ENCODE data around the gene MN1.

Gene MN1

DNA sequence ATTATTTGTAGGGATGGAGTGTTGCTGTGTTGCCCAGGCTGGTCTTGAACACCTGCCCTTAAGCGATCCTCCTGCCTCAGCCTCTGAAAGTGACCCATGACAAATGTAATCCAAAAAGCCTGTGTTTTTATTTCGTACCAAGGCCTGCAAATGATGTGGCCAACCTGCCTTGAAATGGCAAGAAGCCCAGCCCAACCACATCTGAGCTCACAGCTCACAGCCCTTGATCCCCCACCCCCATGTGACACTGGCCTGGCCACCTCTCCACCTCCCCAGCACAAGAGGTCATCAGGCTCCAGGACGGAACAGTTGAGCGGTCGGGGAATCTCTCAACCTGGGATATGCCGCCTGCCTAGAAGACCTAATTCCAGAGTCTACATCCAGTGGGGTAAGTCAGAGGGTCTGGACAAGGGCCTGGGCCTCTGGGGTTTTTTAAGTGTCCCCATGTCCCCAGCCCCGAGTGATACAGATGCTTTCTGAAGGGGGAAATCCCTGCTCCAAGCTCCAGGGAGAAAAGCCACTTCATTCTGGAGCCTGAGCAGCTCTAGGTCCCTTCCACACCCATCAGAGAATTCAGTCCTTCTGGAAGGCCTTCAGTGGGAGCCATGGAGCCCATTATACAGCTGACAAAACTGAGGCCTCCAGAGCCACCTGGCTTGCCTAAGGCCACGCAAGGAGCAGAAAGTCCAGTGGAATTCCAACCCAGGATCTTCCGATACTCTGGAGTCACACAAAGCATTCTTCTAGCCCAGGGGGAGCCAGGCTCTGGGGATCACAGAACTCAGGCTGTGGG lies 70.7 kb downstream of the MN1 start:
- no peak for DNase-seq

DNA sequence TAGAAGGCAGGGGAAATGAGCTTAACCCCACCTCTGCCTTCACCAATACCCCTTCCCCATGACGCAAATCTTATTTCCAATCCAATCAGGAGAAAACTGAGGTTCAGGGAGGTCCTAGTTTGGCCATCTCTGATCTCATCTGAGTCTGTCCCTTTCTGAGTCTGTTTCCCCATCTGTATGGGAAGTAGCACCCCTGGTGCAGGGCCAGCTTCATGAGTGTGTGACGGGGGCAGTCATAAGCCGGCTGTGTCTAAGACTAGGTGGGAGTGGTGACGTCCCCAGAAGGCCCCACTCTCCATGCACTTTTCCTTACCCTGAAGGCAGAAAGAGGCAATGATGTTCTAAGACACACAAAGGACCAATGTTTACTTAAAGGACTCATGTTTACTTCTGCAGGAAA lies 72.3 kb downstream of the MN1 start:
- no peak for DNase-seq

DNA sequence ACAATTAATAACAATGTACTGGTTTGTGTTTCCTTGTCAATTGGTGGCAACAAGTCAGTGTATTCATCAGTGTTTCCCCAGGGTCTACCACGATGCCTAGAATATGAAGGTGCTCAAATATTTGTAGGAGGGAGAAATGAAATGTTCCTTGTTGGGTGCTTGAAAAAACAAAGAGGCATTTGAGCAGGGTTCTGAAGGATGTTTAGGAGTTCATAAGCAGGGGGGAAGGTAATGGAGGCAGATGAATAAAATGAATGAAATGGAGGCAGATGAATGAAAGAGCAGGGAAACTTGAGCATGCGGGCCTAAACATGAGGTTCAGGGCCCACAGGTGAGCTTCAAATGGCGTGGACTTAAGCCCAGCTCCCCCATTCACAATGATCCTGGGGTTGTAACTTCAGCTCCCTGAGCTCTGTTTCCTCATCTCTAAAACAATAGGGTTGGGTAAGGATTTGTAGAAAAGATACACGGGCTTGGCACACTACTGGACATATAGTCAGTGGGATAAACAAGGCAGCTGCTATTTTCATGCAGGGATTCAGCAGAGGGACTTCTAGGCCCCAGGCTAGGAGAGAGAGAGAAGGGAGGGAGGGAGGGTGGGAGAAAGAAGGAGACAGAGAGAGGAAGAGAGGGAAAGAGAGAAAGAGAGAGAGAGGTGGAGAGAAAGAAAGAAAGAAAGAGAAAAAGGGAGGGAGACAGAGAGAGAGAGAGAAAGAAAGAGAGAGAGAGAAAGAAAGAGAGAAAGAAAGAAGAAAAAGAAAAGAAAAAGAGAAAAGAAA lies 73.7 kb downstream of the MN1 start:
- no peak for DNase-seq

DNA sequence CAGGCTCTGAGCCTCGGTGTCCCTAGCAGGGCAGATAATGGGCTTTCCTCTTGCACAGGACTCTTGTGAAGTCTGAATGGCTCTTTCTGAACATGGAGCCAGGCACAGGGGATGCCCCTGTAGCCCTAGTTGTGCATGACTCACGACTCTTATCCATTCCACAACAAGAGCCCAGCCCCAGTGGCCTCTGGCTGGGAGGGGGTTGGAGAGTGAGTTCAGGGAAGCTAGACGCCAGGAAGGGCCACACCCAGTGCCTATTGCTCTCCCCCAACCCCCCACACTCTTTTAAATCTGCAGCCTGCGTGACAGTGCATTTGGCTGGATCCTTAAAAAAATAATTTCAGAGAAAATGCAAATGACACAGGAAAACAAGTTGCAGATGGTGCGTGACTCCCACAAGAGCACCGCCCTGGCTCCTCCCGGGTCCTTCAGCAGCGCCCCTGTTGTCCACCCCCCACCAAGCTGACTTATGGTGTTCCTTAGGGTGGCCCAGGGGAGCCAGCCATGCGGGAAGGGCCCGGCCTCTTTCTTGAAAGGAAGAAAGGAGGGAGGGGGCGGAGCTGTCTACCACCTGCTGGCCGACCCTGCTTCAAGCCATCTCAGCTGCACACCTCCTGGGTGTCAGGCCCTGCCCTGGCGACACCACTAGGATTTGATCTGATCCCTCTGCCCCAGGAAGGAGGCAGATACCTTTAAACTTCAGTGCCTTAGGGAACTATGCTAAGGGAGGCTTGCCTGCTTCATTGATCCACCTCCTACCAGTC lies 74.7 kb downstream of the MN1 start:
- DNase-seq: no peak

DNA sequence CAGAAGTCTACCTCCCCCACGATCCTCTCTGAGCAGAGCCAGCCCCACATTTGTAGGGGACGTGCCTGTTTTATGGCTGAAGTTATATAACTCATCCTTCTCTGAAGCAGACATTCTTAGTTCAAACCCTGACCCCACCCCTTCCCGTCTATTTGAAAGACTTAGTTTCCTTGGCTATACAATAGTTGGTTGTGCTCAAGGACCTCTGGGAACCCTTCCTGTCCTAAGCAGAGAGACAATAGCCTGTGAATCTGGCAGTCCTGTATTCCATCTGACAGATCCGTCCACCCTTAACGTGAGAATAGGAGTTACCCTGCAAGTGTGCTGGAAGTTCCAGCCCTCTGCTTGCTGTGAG lies 75.2 kb downstream of the MN1 start:
- DNase-seq: no peak

DNA sequence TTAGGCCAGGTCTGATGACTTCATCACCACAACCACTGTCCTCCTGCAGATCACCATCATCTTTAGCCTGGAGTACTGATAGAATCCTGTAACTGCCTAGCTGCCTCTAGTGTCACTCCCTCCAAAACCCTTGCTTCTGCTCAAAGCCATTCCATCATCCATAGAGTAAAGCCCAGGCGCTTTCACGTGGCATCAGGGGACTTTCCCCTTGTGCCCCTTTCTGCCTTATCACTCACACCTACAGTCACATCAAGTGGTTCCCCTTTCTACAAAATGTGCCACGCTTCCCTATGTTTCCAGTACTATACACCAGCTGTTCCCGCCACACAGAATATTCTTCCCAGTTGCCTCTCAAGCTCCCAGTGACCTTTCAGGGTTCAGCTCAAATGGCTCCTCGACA lies 75.9 kb downstream of the MN1 start:
- DNase-seq: no peak

DNA sequence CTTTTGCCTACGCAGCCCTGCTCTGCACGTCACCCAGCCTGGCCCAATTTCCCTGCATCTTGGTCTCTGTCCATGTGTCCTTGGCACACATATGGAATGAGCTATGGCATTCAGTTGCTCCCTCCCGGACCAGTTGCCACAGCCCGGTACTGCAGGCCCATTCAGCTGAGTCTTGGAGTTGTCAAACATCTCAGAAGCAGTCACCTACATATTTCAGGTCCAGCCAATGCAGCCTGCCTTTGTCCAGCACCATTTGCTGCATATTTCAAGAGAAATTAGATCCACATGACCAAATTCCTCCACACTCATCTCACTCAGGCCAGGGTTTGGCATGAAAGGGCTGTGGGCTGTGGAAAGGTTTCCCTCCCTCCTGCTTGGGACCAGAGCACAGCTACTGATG lies 76.8 kb downstream of the MN1 start:
- no peak for DNase-seq

DNA sequence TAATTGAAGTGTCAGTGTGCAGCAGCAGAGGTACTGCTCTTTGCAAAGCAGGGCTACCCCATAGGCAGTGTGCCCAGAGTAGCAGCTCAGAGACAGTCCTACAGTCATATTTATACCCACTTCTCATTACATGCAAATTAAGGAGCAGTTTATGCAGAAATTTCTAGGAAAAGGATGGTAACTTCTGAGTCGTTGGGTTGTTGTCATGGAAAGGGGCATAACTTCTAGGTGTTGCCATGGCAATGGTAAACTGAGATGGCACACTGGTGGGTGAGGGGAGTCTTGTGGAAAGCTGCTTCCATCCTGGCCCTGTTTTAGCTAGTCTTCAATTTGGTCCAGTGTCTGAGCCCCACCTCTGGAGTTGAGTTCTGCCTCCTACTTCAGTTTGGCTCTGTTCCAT lies 77.4 kb downstream of the MN1 start:
- DNase-seq: no peak

DNA sequence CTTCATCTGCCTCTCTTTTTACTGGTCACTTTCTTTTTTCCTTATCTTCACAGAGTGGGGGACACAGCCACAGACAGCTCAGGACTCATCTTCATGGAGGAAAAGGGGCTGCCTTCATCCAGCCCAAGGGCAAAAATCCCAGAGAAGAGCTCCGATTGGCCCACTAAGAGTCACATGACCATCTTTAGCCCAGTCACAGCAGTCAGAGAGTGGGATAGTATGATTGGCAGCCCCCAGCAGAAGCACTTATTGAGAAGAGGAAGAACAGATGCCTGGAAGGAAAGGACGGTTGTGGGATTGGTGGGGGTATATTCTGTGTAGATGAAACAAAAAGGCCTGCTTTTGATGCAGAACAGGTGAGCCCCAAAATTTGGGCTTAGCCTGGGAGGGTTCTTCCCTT lies 77.8 kb downstream of the MN1 start:
- DNase-seq: no peak

DNA sequence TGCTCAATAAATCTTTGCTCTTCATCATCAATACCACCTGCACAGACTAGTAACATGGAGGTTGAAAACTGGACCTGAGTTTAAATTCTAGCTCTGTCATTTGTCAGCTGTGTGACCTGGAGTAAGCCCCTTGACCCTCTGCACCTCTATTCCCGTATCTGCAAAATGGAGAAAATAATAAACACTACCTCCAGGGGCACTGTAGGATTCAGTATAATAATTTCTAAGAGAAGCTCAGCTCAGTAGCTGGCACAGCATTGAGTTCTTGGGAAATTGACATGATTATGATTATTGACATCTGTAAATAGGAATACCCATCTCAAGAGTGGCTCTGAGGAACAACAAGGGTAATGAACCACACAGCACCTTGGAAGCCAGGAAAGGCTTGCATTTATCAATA lies 78.4 kb downstream of the MN1 start:
- no peak for DNase-seq

DNA sequence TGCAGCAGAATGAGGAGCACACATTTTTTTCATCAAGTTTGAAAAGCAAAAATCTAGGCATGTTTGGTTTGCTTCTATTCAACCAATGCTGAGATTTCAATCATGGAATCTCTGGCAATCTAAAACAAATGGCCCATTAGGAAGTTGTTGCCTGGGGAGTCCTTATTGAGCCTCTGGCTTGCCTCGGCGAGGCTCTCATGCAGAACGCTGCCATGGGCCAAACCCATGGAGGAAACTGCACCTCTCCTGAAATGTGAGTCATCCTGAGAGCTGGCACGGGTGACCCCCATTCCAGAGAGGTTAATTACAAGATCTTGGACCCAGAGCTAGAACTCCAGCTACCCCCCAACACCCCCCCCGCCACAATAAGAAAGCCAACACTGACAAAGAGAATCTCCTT lies 80.7 kb downstream of the MN1 start:
- DNase-seq: no peak

DNA sequence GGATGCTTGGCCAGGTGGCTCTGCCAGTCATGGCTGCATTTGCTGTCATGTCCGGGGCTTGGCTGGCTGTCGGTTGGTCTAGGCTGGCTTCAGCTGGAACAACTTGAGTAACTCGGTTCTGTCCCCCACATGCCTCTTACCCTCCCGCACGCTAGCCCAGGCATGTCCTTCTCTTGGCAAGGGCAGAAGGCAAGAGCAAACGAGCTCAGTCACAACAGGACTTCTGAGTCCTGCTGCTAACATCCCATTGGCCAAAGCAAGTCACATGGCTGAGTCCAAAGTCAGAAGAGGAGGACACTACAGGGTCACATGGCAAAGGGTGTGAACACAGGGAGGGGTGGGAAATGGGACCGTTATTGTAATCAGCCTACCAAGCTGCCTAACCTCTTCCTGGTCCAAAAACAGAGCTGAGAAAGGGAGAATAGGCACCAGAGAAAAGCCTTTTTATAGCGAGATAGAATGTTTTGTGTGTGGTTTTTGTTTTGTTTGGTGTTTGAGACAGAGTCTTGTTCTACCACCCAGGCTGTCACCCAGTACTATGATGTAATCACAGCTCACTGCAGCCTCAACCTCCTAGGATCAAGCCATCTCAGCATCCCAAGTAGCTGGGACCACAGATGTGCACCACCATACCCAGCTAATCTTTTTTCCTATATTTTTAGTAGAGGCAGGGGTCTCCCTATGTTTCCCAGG lies 81.9 kb downstream of the MN1 start:
- no peak for DNase-seq

DNA sequence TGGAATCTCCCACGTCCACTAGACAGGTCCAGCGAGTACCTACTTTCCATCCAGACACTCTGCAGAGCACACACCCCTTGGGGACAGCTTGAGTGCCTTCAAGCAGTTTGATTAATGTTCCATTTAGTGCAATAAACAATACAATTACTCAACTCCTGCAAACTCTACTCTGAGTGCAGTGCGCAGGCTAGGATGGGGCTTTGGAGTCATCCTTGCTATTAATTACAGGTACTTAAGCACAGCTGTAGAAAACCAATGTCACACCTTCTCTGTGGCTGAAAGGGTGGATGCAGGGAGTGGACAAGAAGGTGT lies 82.6 kb downstream of the MN1 start:
- DNase-seq: no peak

DNA sequence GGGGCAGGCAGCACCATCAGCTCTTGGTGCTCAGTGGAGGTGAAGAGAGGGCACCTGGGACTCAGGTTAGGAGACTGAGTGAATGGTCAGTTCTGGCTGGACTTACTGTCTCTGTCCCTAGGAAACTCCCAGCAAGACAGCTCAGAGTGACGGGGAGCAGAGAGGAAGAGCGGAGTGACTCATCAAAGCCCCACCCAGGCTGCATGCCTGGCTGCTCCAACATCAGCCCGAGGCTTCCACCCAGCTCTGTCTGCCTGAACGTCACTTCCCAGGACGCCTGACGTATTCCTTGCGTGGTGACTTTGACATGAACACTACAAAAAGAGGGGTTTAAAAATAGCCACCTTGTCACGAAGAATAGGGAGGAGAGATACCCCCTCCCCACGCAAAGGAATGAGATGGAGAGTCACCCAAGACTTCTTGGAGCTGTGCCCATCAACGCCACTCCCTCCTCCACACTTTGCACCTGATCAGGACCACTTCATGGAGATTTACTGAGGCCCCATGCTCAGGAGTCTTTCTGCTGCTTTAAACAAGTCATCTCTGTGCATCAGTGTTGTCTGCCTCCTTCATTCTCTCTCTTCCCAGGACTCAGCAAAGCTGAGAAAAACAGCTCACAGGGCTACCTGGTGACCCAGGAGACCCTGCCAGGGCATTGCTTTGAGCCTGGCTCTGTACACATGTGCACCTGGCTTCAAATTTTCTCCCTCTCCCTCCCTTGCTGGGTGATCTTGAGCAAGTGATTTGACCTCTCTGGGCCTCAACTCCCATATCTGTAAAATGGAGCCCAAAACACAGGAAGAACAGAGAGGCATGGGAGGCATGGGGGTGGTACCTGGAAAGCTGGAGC lies 83.1 kb downstream of the MN1 start:
- no peak for DNase-seq

DNA sequence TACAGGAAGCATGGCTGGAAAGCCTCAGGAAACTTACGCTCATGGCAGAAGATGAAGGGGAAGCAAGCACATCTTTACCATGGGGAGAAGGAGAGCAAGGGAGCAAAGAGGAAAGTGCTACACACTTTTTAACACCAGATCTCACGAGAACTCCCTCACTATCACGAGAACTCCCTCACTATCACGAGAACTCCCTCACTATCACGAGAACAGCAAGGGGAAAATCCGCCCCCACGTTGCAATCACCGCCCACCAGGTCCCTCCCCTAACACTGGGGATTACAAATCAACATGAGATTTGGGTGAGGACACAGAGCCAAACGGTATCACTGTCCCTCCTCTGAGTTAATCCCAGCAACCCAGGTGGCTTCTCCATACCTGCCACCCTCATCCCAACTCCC lies 84.5 kb downstream of the MN1 start:
- no peak for DNase-seq

DNA sequence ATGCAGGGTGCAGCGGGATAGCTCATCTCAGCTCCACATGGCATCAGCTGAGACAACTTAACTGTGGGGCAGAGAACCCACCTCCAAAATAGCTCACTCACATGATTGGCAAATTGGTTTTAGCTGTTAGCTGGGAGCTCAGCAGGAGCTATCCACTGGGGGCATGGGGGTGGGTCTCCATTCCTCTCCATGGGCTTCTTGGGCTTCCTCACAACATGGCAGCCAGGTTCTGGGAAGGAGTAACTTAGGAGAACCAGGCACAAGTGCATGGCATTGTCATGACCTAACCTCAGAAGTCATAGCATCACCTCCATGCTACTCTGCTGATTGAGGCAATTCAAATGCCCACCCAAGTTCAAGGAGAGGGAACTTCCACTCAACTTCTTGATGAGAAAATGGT lies 85.5 kb downstream of the MN1 start:
- no peak for DNase-seq

DNA sequence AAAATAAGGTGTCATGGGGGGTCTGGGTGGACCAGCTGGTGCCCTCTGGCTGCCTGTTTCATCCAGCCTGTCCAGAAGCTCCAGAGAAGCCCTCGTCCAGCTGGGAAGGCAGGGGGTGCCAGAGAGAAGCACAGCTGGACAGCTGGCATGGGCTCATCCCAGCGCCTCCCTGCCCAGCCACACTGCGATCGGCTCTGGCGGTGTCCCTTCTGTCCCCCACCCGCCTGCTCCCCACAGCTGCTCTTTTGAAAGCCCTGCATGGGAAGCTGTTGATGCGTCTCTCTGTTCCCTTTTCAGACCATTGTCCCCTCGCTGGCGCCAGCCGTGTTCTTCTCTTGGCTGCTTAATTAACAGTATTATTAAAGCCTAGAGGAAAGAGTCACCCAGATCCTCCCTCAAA lies 86.5 kb downstream of the MN1 start:
- no peak for DNase-seq

DNA sequence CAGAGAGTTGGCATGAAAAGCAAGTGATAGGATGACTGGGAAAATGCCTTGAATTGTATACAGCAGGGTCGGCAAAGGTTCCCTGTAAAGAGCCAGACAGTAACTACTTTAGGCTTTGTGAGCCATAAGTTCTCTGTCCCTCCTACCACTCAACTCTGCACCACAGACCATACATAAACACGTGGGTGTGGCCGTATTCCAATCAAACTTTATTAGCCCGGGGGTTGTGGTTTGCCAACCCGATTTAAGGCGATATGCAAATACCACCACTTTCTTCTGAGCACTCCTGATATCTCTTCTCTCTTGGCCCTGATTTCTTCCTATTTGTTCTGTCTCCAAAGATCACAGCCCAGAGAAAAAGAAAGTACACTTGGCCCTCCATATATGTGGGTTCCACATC lies 87.5 kb downstream of the MN1 start:
- no peak for DNase-seq

DNA sequence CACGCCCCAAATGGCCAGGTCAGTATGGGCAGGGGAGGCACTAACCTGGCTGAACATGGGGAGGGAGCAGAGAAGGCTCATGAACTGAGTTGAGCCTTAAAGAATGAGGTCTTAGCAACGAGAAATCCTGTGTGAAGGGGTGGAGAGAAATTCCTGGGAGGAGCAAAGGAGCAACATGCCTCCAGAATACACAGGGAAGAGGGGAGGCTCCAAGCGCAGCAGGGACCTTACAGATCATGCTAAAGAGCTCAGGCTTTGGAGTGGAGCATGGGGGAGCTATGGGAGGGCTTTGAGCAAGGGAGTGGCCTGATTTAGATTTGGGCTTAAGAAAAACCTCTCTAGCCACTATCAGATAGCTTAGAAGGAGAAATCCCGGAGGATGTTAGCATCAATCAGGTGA lies 88.1 kb downstream of the MN1 start:
- DNase-seq: no peak

DNA sequence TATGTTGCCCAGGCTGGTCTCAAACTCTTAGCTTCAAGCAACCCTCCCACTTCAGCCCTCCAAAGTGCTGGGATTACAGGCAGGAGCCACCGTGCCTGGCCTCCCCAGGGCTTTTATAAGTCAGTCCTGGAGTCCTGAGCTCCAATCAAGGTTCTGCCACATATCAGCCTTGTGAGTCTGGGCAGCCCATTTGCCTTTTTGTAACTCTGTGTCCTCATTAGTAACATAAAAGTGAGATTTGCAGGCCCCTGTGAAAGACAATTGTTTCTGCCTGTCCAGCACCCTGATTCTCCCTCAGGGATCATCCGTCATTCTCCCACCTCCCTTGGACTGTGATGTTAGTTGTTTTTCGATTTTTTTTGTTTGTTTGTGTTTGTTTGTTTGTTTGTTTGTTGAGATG lies 89.8 kb downstream of the MN1 start:
- DNase-seq: no peak

DNA sequence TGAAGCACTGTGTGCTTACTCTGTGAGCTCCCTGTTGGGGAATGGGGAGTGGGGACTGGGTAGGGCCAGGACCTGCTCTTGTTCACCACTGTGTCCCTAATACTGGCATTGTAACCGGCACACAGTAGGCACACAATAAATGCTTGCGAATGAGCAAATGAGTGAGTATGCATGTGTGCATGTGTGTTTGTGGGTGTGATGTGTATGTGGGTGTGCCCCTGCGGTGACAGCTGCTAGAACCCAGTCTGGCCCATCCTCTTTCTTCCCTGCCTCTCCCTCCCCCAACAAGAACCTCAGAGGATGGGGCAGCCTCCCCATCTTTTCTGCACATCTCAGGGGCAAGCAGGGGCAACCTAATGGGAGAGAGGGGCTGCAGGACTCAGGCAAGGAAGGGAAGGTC lies 90.5 kb downstream of the MN1 start:
- DNase-seq: no peak

DNA sequence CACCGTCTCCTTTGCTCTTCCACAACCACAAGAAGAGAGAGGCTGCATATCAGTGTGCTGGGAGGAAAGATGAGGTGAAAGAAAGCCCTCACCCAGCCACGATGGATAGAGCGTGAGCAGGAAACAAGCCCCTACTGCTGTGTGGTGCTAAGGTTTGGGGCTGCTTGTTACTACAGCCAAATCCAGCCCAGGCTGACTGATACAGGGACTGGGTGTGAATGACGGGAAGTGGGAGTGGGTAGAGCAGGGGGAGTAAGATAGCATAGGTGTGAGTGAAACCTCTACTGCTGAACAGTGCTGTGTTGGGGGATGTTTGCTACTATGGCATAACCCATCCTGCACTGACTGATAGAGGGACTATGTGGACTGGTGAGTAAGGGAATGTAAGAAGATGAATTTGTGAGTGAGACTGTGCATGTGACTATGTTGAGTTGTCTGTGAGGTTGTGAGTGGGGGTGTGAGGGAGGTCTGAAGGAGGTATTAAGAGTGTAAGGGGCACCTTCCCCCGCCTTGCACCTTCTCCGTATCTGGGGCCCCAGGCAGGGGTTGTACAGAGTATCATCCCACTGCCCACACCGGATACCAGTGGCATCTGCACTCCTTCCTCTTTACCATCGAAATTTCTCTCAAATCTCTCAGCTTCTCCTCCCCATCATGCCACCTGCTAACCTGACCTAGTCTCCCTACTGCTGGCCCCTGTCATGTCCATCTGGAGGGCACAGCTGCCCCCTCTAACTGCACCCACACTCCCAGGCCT lies 91.5 kb downstream of the MN1 start:
- no peak for DNase-seq

Measured in GOT3 (cell line).